Epidermal melanocyte (primary cell): ENCODE data around the gene RNF38.
"Not testable (repeated sequence)": the region's sequence is repeated elsewhere in the genome, so short reads cannot be mapped to it uniquely, and the experiment has no call there.

ENCODE experiments used
- DNase-seq: peaks from one replicate; pipeline ENCODE4 v3.0.0; 2011; ENCODE audit warnings: low spot score; ENCODE audit not compliant: insufficient read length

Gene RNF38

GRCh38 chr9:36399980-36400331 lies at the start of gene RNF38:
RNF38 (minus strand) TSS chr9:36400269; CDS start chr9:36400108, 161 bp downstream.
- no peak for DNase-seq

GRCh38 chr9:36448555-36448954 lies 48.5 kb upstream of the RNF38 start:
- DNase-seq = not testable (repeated sequence)

GRCh38 chr9:36448017-36448416 lies 47.9 kb upstream of the RNF38 start:
- no peak for DNase-seq

- not testable (repeated sequence) for DNase-seq
Observed at GRCh38 chr9:36446678-36447077, 46.6 kb upstream of the RNF38 start.

- DNase-seq = no peak
Observed at GRCh38 chr9:36445800-36446361, 45.8 kb upstream of the RNF38 start.

- no peak for DNase-seq
Observed at GRCh38 chr9:36444203-36444602, 44.1 kb upstream of the RNF38 start.

GRCh38 chr9:36443581-36443980 lies 43.5 kb upstream of the RNF38 start:
- DNase-seq = no peak

- DNase-seq = no peak
Observed at GRCh38 chr9:36442710-36443109, 42.6 kb upstream of the RNF38 start.

- DNase-seq = no peak
Observed at GRCh38 chr9:36441966-36442365, 41.9 kb upstream of the RNF38 start.

GRCh38 chr9:36438536-36439236 lies 38.6 kb upstream of the RNF38 start:
- DNase-seq = no peak

GRCh38 chr9:36437790-36438189 lies 37.7 kb upstream of the RNF38 start:
- DNase-seq = no peak

- DNase-seq = no peak
Observed at GRCh38 chr9:36436909-36437308, 36.8 kb upstream of the RNF38 start.

- DNase-seq = no peak
Observed at GRCh38 chr9:36433386-36433785, 33.3 kb upstream of the RNF38 start.

GRCh38 chr9:36431078-36431477 lies 31.0 kb upstream of the RNF38 start:
- DNase-seq = no peak

GRCh38 chr9:36426945-36427344 lies 26.9 kb upstream of the RNF38 start:
- no peak for DNase-seq

- DNase-seq = no peak
Observed at GRCh38 chr9:36426348-36426747, 26.3 kb upstream of the RNF38 start.

GRCh38 chr9:36424289-36425055 lies 24.4 kb upstream of the RNF38 start:
- DNase-seq = no peak

- DNase-seq = no peak
Observed at GRCh38 chr9:36423206-36423605, 23.1 kb upstream of the RNF38 start.

- DNase-seq = no peak
Observed at GRCh38 chr9:36416890-36417289, 16.8 kb upstream of the RNF38 start.

- no peak for DNase-seq
Observed at GRCh38 chr9:36415822-36416525, 15.9 kb upstream of the RNF38 start.

- not testable (repeated sequence) for DNase-seq
Observed at GRCh38 chr9:36411410-36411809, 11.3 kb upstream of the RNF38 start.

- not testable (repeated sequence) for DNase-seq
Observed at GRCh38 chr9:36409076-36409475, 9.0 kb upstream of the RNF38 start.
